Measurements from ENCODE around the gene LARGE1.

- TF ChIP-seq CTCF (IDR thresholded peaks at IDR 0.05; ENCODE audit: control extremely low read depth in 1 of 3, insufficient read depth in 1 of 3, low read depth in 1 of 3, low read length in 3 of 3) (no peak), POLR2AphosphoS5 (IDR thresholded peaks at IDR 0.05; ENCODE audit: low read depth, low read length) (no peak), SP1 (IDR thresholded peaks at IDR 0.05; ENCODE audit: low read depth, low read length) (no peak), SP4 (IDR thresholded peaks at IDR 0.05; ENCODE audit: low read length) (no peak), RBBP5 (IDR thresholded peaks at IDR 0.05; ENCODE audit: borderline replicate concordance, low read depth, low read length) (no peak)
Measured at GRCh38 chr22:33745501-33745900, 174.8 kb downstream of the LARGE1 start.
